HG02852 (cell line): ENCODE data around the gene LRRC8D.

Experiments used
- ATAC-seq: cut with Tn5 transposase; IDR thresholded peaks from one replicate; pipeline ENCODE4 v1.9.1; 2021; ENCODE audit warnings: mild to moderate bottlenecking, moderate library complexity; ENCODE audit not compliant: unreplicated experiment

LRRC8D gene

DNA sequence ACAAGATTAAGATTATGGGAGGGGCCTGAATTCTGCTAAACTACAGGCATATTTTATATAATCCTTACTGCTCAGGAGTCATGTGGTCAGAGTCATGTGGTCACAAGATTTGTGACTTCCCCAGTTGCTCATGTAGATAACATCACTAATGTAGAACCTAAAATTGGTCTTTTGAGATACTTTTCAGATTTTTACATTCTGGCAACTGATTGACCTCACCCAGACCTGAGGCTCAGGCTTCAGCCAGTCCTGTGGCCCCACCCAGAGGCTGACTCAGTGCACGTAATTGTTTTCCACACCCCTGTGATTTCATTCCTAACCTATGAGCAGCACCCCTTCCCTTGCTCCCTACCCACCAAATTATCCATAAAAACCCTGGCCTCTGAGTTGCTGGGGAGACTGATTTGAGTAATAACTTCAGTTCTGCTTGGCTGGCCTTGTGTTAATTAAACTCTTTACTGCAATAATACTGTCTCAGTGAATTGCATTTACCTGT, 132.3 kb downstream of the LRRC8D start:
- peak; percentile 57 for ATAC-seq

DNA sequence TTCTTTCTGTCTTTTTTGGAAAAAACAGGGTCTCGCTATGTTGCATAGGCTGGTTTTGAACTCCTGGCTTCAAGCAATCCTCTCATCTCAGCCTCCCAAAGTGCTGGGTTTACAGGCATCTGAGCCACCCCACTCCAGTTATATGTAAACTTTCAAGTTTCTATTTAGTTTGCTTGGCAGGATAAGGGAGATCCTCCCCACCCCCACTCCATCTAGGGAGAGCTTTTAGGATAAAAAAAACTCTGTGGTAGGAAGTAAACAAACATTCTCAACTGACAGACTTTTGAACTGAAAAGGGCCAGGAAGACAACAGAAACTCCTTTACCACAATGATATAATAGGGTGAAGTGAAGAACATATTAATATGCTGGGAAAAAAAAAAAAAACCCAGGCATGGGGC, 133.1 kb downstream of the LRRC8D start:
- no peak for ATAC-seq

DNA sequence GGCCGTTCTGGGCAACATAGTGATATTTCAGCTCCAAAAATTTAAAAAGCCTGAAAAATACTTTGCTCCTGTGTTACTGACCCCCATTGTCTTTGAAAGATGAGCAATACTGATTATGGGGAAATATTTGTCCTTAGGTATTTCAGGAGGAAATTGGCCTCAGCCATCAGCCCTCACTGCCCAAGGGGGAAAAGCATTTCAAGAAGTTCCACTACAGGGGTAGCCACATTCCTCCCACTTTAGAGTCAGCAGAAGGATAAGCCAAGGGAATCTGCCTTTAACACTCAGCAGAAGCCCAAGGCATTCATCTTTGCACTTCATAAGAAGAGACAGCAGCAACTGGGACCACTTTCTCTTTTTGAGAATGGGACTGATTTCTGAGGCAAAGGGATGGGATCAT, 133.6 kb downstream of the LRRC8D start:
- ATAC-seq, result no peak

DNA sequence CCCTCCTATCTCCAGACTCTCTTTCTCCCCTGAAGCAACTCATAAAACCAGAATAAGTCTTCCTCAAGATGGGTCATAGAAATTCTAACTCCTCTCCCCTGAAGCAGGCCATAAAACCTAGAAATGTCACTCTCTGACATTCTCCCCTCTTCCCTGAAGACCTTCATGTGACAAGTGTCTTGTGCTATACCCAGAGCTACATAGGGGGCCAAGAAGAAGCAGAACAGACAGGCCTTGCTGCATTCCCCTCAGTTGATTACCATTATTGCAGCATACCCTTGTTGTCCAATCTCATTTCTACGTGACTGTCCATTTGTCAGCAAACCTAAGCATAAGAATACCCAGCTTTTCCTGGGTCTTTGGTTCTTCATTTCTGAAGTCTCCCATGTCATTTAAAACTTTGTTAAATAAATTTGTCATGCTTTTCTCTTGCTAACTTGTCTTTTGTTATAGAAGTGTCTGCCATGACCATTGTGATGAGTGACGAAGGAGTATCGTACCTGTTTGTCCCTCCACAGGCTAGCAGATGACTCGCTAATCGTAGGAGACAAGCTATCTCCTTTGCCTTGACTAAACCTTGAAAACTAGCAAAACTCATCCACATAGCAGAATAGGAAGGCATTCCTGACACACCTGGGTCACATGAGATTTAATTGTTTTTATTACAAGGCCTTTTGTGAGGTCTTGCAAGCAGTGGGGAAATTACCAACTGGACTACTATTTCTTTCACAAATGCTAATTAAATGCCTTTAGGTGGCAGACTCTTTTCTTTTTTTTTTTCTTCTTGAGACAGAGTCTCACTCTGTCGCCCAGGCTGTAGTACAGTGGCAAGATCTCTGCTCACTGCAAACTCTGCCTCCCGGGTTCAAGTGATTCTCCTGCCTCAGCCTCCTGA, 134.7 kb downstream of the LRRC8D start:
- no peak for ATAC-seq

DNA sequence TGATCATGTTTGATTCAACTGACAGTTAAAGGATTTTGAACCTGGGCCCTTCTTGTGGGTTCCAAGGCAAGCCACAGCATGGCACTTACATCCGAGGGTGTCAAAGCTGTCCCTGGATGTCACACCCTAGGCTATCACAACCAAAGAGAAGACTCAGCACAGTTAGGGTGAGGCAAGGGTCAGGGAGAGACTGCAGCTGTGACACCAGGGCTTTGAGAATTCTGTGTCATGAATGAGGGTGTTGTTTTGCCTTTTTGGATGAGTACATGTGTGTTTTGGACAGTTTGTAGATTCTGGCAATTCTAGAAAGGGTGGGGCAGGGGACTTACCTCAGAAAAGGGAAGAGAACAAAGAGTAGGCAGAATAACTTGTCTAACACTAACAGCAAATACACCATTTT, 136.3 kb downstream of the LRRC8D start:
- no peak for ATAC-seq

DNA sequence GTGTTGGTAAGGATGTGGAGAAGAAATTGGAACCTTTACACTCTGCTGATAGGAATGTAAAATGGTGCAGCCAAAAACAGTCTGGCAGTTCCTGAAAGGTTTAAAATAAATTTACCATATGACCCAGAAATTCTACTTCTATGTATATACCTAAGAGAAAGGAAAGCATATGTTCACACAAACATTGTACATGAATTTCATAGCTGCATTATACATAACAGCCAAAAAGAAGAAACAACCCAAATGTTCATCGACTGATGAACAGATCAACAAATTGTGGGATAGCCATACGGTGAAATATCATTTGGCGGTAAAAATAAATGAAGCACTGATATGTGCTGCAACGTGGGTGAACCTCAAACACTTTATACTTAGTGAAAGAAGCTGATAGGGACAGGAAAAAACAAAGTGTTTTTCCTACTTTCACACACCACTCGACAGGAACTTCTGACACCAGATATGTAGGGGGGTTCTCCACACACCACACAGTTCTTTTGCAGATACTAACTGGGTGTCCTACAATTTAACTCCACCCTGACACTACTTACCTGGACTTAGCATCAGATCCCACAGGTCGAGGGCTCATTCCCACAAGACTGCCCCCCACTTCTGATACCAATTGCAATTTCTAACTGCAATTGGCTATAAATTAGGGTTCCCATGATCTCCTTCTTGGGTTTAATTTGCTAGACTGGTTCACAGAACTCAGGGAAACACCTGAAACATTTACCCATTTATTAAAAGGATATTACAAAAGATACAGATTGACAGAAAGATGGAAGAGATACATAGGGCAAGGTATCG, 138.2 kb downstream of the LRRC8D start:
- no peak for ATAC-seq

DNA sequence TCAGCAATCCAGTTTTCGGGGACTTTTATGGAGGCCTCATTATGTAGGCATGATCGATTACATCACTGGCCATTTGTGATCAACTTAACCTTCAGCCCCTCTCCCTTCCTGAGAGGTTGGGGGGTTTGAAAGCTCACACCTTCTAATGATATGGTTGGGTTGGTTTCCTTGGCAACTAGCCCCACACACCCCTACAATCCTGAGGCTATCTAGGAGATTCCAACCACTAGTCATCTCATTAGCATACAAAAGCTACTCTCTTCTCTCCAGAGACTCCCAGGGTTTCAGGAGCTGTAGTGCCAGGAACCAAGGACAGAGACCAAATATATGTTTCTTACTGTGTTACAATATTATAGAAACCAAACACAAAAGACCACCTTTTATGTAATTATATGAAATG, 138.9 kb downstream of the LRRC8D start:
- ATAC-seq, result no peak

DNA sequence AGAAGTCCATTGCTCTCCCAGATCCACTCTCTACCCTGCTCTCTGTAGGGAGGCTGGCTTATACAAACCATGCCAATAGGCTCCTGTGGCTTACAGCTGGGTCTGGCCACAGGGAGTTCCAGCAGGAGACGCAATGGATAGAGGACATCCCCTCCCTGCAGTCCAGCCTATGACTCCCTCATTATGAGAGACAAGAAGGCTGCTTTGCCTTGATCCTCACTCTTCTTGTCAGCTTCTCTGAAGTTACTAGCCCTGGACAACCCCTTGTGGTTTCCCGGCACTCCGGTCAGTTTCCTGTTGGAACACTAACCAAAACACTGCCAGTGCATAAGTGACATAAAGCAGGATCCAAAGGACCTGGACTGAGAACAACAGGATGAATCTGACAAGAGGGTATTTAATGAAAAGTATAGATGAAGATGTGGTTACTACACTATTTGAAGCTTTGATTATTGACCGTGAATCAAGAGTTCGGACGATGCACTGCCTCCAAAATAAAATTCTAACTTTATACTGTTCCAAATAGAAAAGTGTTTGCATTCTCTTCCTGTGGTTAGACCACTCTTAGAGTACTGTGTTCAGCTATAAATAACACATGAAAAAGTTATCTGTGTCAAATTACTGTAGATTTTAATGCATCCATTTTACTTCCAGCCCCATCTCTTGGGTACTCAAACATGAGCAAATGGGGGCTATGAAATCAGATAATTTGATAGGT, 141.4 kb downstream of the LRRC8D start:
- ATAC-seq, result no peak

DNA sequence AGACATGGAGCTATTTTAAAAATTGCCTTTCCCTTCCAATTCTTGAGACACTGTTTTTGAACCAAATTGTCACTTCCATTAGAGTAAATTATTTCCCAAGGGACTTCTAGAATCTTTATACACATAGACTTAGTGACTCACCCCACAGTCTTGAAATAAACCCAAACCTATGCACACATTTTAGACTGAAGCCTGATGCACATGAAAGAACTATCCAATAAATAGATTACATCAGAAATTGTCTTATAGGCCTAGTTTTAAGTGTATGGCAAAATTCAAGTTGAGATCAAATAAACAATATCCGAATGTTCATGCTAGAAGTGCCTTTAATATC, 141.9 kb downstream of the LRRC8D start:
- ATAC-seq, result no peak

DNA sequence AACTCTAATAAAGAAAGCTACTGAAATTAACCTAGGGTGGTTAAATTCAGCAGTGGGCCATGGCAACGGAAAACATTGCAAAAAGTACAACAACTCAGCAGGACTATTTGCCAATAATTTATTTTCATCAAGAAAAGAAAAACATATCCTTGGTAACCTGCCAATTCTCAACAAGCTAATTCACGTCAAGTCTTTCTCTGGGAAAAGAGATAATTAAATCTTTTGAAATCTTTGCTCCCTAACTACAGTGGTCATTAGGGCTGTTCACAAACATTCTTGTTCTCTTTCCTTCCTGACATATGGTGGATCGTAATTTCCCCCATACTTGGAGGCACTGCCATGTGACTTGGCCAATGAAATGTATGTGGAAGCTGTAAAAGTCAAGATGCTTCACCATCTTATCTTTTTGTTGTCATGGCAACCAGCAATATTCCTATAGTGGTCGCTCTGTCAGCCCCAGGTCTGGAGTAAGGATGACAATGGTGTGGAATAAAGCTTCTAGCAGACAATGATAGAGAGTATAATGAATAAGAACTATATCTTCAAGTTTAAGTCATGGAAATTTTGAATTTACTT, 144.4 kb downstream of the LRRC8D start:
- ATAC-seq, result no peak

DNA sequence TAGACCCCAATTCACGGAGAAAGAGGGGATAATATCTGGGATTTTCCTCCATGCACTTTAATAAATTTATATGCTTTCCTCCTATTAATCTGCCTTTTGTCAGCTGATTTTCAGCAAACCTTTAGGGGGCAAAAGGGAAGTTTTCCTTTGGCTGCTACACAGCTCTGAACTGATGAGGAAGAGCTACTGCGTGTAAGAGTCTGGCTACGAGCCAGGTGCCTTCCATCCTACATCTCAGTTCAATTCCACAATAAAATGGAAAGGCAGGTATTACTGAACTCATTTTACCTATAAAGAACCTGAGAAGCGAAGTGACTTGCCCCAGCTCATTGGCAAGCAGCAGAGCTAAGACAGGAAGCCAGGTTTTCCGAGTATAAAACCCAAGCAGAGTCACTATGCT, 145.8 kb downstream of the LRRC8D start:
- no peak for ATAC-seq

DNA sequence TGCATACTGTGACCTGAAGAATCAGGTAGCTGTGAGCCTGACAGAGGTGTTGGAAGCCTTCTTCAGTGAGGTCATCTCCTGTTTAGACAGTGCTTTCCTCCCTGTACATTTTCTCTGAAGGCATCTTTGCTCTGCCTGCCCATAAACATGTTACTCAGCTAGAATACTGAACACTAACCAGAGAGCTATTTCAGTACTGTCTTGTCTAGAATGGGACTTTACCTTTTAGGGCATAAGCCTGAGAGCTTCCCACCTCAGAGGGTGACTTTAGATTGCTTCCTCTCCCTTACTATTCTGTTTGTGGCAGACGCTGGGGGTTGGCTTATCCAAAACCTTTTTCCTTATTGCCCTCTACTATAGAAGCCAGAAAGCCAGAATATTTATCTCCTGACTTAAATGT, 150.8 kb downstream of the LRRC8D start:
- peak; percentile 80 for ATAC-seq

DNA sequence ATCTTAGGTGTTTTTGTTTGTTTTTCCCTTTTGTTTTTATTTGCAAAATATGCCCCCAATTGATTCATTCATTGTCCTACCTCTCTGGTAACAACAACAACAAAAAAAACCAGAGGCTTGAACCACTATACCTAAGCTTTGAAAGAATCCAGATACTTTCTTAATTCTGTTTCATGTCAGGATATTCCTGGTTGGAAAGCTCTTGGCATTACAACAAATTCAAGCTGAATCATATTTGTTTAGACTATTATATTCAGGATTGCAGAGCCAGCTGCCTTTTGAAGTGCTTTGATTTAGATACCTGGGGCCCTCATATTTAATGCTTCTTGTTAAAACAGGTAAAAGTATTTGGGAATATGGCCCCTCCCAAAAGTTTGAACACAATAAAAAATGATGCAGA, 151.2 kb downstream of the LRRC8D start:
- no peak for ATAC-seq

DNA sequence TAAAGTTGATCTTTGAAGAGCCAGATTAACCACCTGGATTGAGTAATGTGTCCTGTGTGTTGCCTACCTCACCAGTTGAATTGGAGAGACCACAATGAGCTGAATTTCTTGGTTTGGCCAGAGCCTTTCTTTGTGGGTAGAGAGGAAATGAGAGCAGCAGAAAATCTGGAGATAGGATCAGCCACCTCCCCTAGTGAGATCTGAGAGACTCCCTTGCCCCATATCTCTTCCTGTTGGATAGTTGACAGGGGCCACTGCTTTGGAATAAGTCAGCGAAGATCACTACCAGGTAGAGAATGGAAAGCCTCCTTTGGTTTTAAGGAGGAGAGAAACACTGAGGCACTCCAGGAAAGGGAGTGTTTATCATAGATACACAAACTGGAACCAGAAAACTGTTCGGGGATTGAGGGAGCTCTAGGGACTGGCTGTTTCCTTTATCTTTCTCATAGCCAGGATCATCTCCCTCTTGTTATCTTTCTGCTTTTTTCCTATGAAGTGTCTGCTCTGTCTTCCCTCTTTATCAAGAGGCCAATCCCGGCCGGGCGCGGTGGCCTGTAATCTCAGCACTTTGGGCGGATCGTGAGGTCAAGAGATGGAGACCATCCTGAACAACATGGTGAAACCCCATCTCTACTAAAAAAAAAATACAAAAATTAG, 152.8 kb downstream of the LRRC8D start:
- no peak for ATAC-seq

DNA sequence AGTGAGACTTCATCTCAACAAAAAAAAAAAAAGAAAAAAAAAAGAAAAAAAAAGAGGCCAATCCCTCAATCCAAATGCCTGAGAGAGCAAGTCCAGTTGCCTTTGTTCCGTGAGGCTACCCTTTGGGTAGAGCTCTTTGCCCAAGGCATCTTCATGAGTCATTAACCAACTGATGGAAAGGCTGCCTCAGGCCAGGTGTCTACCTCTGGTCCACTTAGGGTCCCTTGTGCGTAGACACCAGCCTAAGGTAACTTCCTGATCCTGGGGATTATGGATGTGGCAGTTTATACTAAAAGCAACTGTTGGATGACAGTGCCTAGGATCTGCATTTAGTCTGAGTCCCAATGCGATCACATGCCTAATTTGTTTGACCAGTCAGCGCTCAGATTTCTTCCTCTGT, 153.4 kb downstream of the LRRC8D start:
- ATAC-seq, result no peak

DNA sequence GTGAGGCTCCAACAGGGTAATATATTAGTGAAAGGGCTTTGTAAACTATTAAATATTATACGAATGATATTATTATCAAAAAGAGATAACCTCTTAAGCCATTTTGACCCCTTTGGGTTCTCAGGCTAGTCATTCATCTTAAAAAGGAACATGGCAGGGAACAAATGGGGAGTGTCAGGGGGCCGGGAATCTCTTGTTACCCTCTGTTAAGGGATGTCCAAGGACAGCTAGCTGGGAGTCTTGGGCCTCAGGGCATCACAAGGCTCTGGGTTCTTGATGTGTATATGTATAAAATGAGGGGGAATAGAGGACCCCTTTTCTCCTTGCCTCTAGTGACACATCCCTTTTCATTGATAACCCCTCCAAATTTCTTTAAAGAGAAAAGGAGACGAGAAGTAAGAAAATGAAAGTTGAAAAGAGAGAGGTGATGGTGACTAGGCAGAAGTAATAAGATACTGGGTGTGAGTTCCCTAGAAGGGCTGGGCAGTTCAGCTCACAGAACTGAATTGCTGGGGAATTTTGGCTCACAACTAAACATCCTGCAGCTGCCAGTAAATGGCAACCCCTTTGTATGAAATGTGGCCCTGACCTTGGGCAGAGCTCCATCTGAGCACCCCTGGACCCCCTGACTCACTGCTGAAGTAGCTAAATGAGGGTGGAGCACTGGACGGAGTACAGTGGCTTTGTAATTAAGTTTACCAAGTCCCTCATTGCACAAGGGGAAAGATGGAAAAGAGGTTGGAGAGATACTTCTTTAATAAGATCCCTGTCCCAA, 154.1 kb downstream of the LRRC8D start:
- no peak for ATAC-seq

DNA sequence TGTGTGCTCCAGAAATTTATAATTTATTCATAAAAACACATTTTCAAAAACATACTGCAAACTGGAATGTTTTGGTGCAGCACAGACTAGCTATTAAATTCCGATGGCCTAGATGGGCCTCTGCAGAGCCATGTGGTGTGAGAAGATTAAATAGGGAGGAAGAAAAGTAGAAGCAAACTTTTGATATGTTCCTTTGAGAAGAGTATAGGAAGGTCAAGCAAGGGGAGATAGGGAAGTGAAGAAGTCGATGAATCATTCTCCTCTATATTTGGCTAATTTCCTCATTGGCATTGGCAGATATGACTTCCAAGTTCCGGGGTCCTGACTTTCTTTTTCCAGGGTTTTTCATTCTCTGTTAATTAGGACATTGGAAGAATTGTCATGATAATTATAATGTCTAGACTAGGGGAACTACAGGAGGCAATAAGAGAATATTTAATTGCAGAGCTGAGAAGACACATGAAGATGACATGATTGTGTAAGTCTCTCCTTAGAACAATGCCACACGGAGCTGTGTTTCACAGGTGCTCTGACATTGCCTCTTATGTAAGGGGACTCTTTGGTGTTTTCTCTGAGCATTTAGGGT, 154.8 kb downstream of the LRRC8D start:
- no peak for ATAC-seq

DNA sequence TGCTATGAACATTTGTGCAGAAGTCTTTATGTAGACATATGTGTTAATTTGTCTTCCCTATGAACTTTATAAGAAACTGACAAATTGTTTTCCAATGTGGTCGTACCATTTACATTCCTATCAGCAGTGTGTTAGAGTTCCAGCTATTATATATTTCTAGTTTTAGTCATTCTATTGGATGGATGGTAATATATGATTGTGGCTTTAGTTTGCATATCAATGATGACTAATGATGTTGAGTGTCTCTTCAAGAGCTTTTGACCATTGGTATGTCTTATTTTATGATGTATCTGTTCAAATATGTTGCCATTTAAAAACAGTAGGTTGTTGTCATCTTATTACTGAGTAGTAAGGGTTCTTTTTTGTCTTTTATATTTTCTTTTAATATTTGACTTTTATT, 157.9 kb downstream of the LRRC8D start:
- no peak for ATAC-seq

DNA sequence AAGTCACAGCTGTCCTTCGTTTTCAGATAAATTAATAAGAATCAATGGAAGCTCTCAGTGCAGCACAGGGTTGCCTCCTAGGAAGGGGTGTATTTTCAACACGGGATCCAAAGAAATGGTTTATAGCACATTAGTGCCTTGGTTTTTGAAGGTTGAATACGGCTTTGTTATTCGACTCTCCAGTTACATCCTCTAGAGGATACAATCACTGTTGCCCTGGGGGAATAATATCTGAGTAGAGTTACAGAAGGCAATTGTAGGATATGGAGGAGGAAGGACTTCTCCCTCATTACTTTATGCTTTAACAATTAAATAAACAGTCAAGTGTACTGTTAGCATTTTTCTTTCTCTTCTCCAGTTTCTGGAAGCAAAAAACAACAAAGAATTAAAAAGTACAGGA, 159.8 kb downstream of the LRRC8D start:
- no peak for ATAC-seq
